K562 (cell line): ENCODE measurements around the gene COQ8A. TPM values are rescaled to one million over a fixed set of nuclear protein-coding genes. Genes with fewer than 3 reads are reported as not detected.

ENCODE experiments used
- ATAC-seq: fragments of 200-7000 bp; cut with Tn5 transposase; 3 replicates; pipeline ENCODE4 v1.9.1; 2020; ENCODE audit warnings: moderate library complexity
- BruUV-seq: library from RNA; stranded (reverse); fragments of 400-500 nt; replicated peaks from 2 replicates; lab custom pipeline; 2021; lab: Mats Ljungman, UMichigan
- CTCF ChIA-PET: fragments of 300-600 bp; formaldehyde crosslinking; extraction: SDS; loops from one replicate; lab custom pipeline; 2021; ENCODE audit warnings: low intra/inter-chr PET ratio; lab: Yijun Ruan, JAX
- POLR2A ChIA-PET: fragments of 300-600, 350-650 bp; sonication (Branson Sonifier 250); formaldehyde crosslinking; extraction: SDS; loops from one replicate; lab custom pipeline; 2021; ENCODE audit warnings: antibody characterized with exemption, inconsistent platforms; lab: Yijun Ruan, JAX
- DNase-seq, 4 experiments: peaks; one replicate each; pipeline versions ENCODE4 v3.0.0 to v3.0.0-alpha.2; 2011 to 2018; ENCODE audit warnings: low spot score in 3 of 4, mixed read lengths in 3 of 4; ENCODE audit errors: extremely low read depth in 1 of 4
- FAIRE-seq: peaks from 2 replicates; lab custom pipeline; 2011; peaks lifted over from hg19 to GRCh38; lab: Jason Lieb, UNC
- H2AFZ ChIP-seq: 2 replicates; pipeline ENCODE4 v1.6.0; 2011; ENCODE audit warnings: low read depth, low read length, control low read depth, inconsistent platforms
- H3K27ac ChIP-seq: fragments of 200-600 bp; 3 replicates; pipeline ENCODE4 v1.8.0; 2011; ENCODE audit warnings: low read depth, mild to moderate bottlenecking, control low read depth, inconsistent platforms, low read length, moderate library complexity, mixed read lengths; ENCODE audit errors: extremely low read depth
- H3K27me3 ChIP-seq, 2 experiments: fragments of 300-600 bp in 1 of 2; 2 replicates in 1 of 2; 3 replicates in 1 of 2; pipeline versions ENCODE4 v1.6.0 to v1.8.0; 2011; ENCODE audit warnings: inconsistent platforms in 2 of 2, low read length in 2 of 2, mild to moderate bottlenecking in 1 of 2, mixed read lengths in 1 of 2, moderate library complexity in 1 of 2; ENCODE audit not compliant: control insufficient read depth in 2 of 2, insufficient read depth in 2 of 2
- H3K36me3 ChIP-seq: fragments of 300-600 bp; 3 replicates; pipeline ENCODE4 v1.8.0; 2011; ENCODE audit warnings: mild to moderate bottlenecking, low read length, inconsistent platforms; ENCODE audit not compliant: control insufficient read depth, insufficient read depth
- H3K4me1 ChIP-seq, 2 experiments: fragments of 200-600 bp in 1 of 2; replicated peaks in 1 of 2; 2 replicates in 1 of 2; 3 replicates in 1 of 2; pipeline versions ENCODE4 v1.5.1 to v1.8.0; 2011; ENCODE audit warnings: inconsistent platforms in 2 of 2, low read length in 2 of 2, mild to moderate bottlenecking in 1 of 2, mixed read lengths in 1 of 2, moderate library complexity in 1 of 2; ENCODE audit not compliant: control insufficient read depth in 2 of 2, insufficient read depth in 2 of 2
- H3K4me2 ChIP-seq: 2 replicates; pipeline ENCODE4 v1.6.1; 2011; ENCODE audit warnings: low read length, control low read depth, inconsistent platforms, mixed read lengths; ENCODE audit not compliant: insufficient read depth
- H3K4me3 ChIP-seq: fragments of 200-600 bp; sonication (generic), shearing (Covaris generic); 2 replicates; pipeline ENCODE4 v1.5.1; 2016; ENCODE audit warnings: control low read depth, inconsistent platforms
- H3K79me2 ChIP-seq: fragments of 200-600 bp; 3 replicates; pipeline ENCODE4 v1.8.0; 2011; ENCODE audit warnings: low read length, inconsistent platforms; ENCODE audit not compliant: control insufficient read depth, insufficient read depth
- H3K9ac ChIP-seq, 2 experiments: 2 replicates each; pipeline versions ENCODE4 v1.6.0 to v1.6.1; 2011; ENCODE audit warnings: low read depth in 2 of 2, low read length in 2 of 2, control low read depth in 1 of 2, inconsistent platforms in 1 of 2, mild to moderate bottlenecking in 1 of 2, mixed read lengths in 1 of 2; ENCODE audit not compliant: insufficient read depth in 1 of 2
- H3K9me1 ChIP-seq: one replicate; pipeline ENCODE4 v1.6.0; 2011; ENCODE audit warnings: inconsistent platforms, mild to moderate bottlenecking, low read length, moderate library complexity; ENCODE audit not compliant: control insufficient read depth, insufficient read depth
- H3K9me3 ChIP-seq: replicated peaks from 2 replicates; pipeline ENCODE4 v1.5.1; 2011; ENCODE audit warnings: low read depth, low read length, inconsistent platforms; ENCODE audit not compliant: control insufficient read depth, insufficient read depth
- H4K20me1 ChIP-seq: replicated peaks from 2 replicates; pipeline ENCODE4 v1.6.1; 2011; ENCODE audit warnings: low read length, inconsistent platforms, mixed read lengths; ENCODE audit not compliant: control insufficient read depth, insufficient read depth
- CEBPG ChIP-seq, 3 experiments: fragments of 200-800 bp in 1 of 3; sonication (Bioruptor generic) in 1 of 3; sonication (generic) in 1 of 3; formaldehyde crosslinking in 1 of 3; IDR thresholded peaks in 2 of 3; conservative IDR thresholded peaks in 1 of 3; 2 replicates each; pipeline versions ENCODE4 v1.6.1 to v1.8.0; 2016 to 2022; ENCODE audit warnings: missing compliant biosample characterization in 2 of 3, missing genetic modification characterization in 2 of 3, mild to moderate bottlenecking in 1 of 3, missing genetic modification reagents in 1 of 3
- DACH1 ChIP-seq: fragments of 450-650 bp; IDR thresholded peaks from 2 replicates; pipeline ENCODE4 v1.6.1; 2018; ENCODE audit not compliant: partially characterized antibody
- ETV1 ChIP-seq: fragments of 450-650 bp; conservative IDR thresholded peaks from 2 replicates; pipeline ENCODE4 v1.6.1; 2016; ENCODE audit warnings: missing genetic modification characterization, control low read depth, low read depth, missing compliant biosample characterization
- ETV5 ChIP-seq: sonication (generic); formaldehyde crosslinking; IDR thresholded peaks from 2 replicates; pipeline ENCODE4 v1.4.0; 2020; ENCODE audit warnings: low read depth, mild to moderate bottlenecking, missing genetic modification reagents
- MYNN ChIP-seq, 2 experiments: sonication (generic); formaldehyde crosslinking in 1 of 2; IDR thresholded peaks; 2 replicates each; pipeline versions ENCODE4 v1.5.0 to v1.6.1; 2016 to 2020; ENCODE audit warnings: antibody characterized with exemption in 1 of 2, missing genetic modification reagents in 1 of 2
- NCOA1 ChIP-seq: fragments of 450-650 bp; IDR thresholded peaks from 2 replicates; pipeline ENCODE4 v1.6.1; 2016; ENCODE audit warnings: low read depth
- PCBP1 ChIP-seq: fragments of 200-400 bp; formaldehyde crosslinking; IDR thresholded peaks from 2 replicates; pipeline ENCODE4 v1.6.1; 2018; ENCODE audit warnings: mild to moderate bottlenecking, low read depth, low read length; ENCODE audit not compliant: poor library complexity, severe bottlenecking
- ZBTB1 ChIP-seq: sonication (generic); formaldehyde crosslinking; IDR thresholded peaks from 2 replicates; pipeline ENCODE4 v1.8.1; 2023; ENCODE audit warnings: missing genetic modification reagents, low read depth, mild to moderate bottlenecking, borderline replicate concordance
- whole genome bisulfite sequencing: fragments of 100-300 bp; shearing (Covaris generic); methylation state at CpG from one replicate; pipeline ENCODE4 v1.1.6; 2016; ENCODE audit warnings: low coverage, mixed read lengths; ENCODE audit not compliant: insufficient coverage; ENCODE audit errors: missing lambda C conversion rate; 5-methylcytosine and 5-hydroxymethylcytosine counted together
- in situ Hi-C: fragments of 300-500 bp; cut with MboI; formaldehyde crosslinking; loops from 4 replicates; pipeline ENCODE4 v1.15.0; 2018; ENCODE audit warnings: inconsistent platforms, mixed read lengths
- intact Hi-C: fragments of 100-400 bp; cut with micrococcal nuclease; formaldehyde crosslinking; loops from 2 replicates; pipeline ENCODE4 v1.14.2; 2022
- polyA plus RNA-seq, 8 experiments: library from polyadenylated mRNA; depleted of rRNA in 4 of 8; stranded (reverse) in 5 of 8; unstranded in 3 of 8; fragments of >200 nt; fragmentation: Nextera tagmentation in 2 of 8; fragmentation: Illumina TruSeq in 1 of 8; extraction: Ambion mirVana in 2 of 8; extraction: Trizol in 1 of 8; gene quantifications; 2 replicates each; pipeline versions ENCODE4 v1.2.1 to v1.2.3, GENCODE V29; 2011 to 2014; ENCODE audit warnings: inconsistent platforms in 1 of 8, missing spikeins in 1 of 8
- total RNA-seq, 7 experiments: library from RNA; depleted of rRNA in 6 of 7; stranded (reverse); fragments of >200 nt in 6 of 7; fragmentation: Illumina TruSeq in 2 of 7; extraction: Trizol in 2 of 7; gene quantifications; 2 replicates each; pipeline versions ENCODE4 v1.2.1 to v1.2.3, GENCODE V29; 2011 to 2021; ENCODE audit warnings: low replicate concordance in 1 of 7

COQ8A gene
- total and polyA plus RNA-seq, 9 of the 15 experiments (the other 6 are each of a cell fraction or from before 2014, with no cell fraction given): 2.6 to 54.3 (median 32.4) TPM

- in situ Hi-C loops (no loop called here), intact Hi-C loops (no loop called here)
- no peak overlapping the region for H3K4me2 ChIP-seq
- no TSS peak for BruUV-seq
- no peak overlapping the region for H2AFZ ChIP-seq
- ChIA-PET CTCF (no interaction called here), POLR2A (interaction anchor here (1.4 kb wide), 1 partner anchor 8 kb away, joined by 5 read pairs; no protein-coding TSS in a partner anchor)
- FAIRE-seq (no peak), ATAC-seq (no peak), DNase-seq (no peak)
- H3K27ac ChIP-seq: no peak overlapping the region
- H3K27me3 ChIP-seq: no peaks in the 10 kb centered on the region
- H3K9me1 ChIP-seq: peaks cover 3% of the 10 kb centered on the region
- peaks cover 59% of the 10 kb centered on the region for H3K36me3 ChIP-seq
- H3K4me3 ChIP-seq: no peak overlapping the region
- H4K20me1 ChIP-seq: no peaks in the 10 kb centered on the region
- no peaks in the 10 kb centered on the region for H3K9me3 ChIP-seq
- H3K9ac ChIP-seq: peak overlapping the region in 1 of 2 experiments; percentile 28; a peak in 1 of 4 replicates
- no peaks in the 10 kb centered on the region for H3K79me2 ChIP-seq
- WGBS: 73% methylated on average over 3 of the region's 3 CpGs
- H3K4me1 ChIP-seq: peaks cover 23 to 45% of the 10 kb centered on the region in 2 experiments
- TF ChIP-seq PCBP1 (no peak), NCOA1 (no peak)
Measured at GRCh38 chr1:226988334-226988666, 48.2 kb downstream of the COQ8A start.

GRCh38 chr1:226989085-226989920, 49.2 kb downstream of the COQ8A start:
- no peak overlapping the region for H3K4me3 ChIP-seq
- ChIA-PET POLR2A (interaction anchor here (0.5 to 5.1 kb wide), 4 partner anchors 10 to 144 kb away, joined by 3 to 24 read pairs (median 5); no protein-coding TSS in a partner anchor), CTCF (no interaction called here)
- H4K20me1 ChIP-seq: no peaks in the 10 kb centered on the region
- no peaks in the 10 kb centered on the region for H3K79me2 ChIP-seq
- peak overlapping the region; percentile 77; the same call in 2 of the 3 replicates for H3K27ac ChIP-seq
- no peaks in the 10 kb centered on the region for H3K27me3 ChIP-seq
- H3K36me3 ChIP-seq: peaks cover 67% of the 10 kb centered on the region
- peaks cover 3% of the 10 kb centered on the region for H3K9me1 ChIP-seq
- peaks cover 23 to 37% of the 10 kb centered on the region in 2 experiments for H3K4me1 ChIP-seq
- 86% methylated on average over 12 of the region's 12 CpGs for whole genome bisulfite sequencing
- FAIRE-seq (peak; percentile 51), ATAC-seq (no peak), DNase-seq (no peak)
- no peak overlapping the region for H3K4me2 ChIP-seq
- intact Hi-C loops (no loop called here), in situ Hi-C loops (no loop called here)
- H2AFZ ChIP-seq: no peak overlapping the region
- no TSS peak for BruUV-seq
- H3K9me3 ChIP-seq: no peaks in the 10 kb centered on the region
- TF ChIP-seq CEBPG (CRISPR knock-in tag; IDR thresholded peaks at IDR 0.05) (no peak), CEBPG (tag; conservative IDR thresholded peaks at IDR 0.05 in 1 of 2, IDR thresholded peaks at IDR 0.05 in 1 of 2) (no peak), ETV1 (tag) (no peak), ZBTB1 (CRISPR knock-in tag) (no peak), MYNN (IDR thresholded peaks at IDR 0.05) (no peak), MYNN (CRISPR knock-in tag; IDR thresholded peaks at IDR 0.05) (no peak), DACH1 (no peak), ETV5 (no peak)
- H3K9ac ChIP-seq: peak overlapping the region in 1 of 2 experiments; percentile 18; a peak in 2 of 4 replicates
